ENCODE measurements around the gene GNAL. TPM values are rescaled to one million over a fixed set of nuclear protein-coding genes. Genes with fewer than 3 reads are reported as not detected.

GNAL gene
- total and polyA plus RNA-seq, 3 donors from 2014 or later = 11.6 to 12.8 (median 12.1) TPM

GRCh38 chr18:11842562-11842961 is 153.5 kb downstream of the GNAL start:
- intact Hi-C loops (cut with DNase I; ENCODE audit: low total_unique reads) = no loop called here
- H3K9me3 ChIP-seq = no peaks in the 10 kb centered on the region
- DNase-seq = no peak
- WGBS, 2 donors = 84 to 88% methylated on average over 5 of the region's 5 CpGs
- TF ChIP-seq CTCF (IDR thresholded peaks at IDR 0.05) = no peak
- no peak for TF ChIP-seq POLR2A (IDR thresholded peaks at IDR 0.05)
- no peak overlapping the region for H3K4me3 ChIP-seq
- H3K4me1 ChIP-seq = no peaks in the 10 kb centered on the region
- H3K27ac ChIP-seq = no peak overlapping the region
- H3K36me3 ChIP-seq (ENCODE audit: low read depth, missing control alignments) = no peaks in the 10 kb centered on the region
- no peaks in the 10 kb centered on the region for H3K27me3 ChIP-seq

- TF ChIP-seq CTCF (IDR thresholded peaks at IDR 0.05) (no peak), POLR2A (IDR thresholded peaks at IDR 0.05) (no peak)
- Histone ChIP-seq H3K4me3 (no peak overlapping the region), H3K27me3 (no peaks in the 10 kb centered on the region), H3K9me3 (no peaks in the 10 kb centered on the region), H3K36me3 (ENCODE audit: low read depth, missing control alignments) (no peaks in the 10 kb centered on the region), H3K4me1 (no peaks in the 10 kb centered on the region), H3K27ac (no peak overlapping the region)
- DNase-seq = no peak
- 92% methylated on average over 6 of the region's 6 CpGs for WGBS, 2 donors
- intact Hi-C loops (cut with DNase I; ENCODE audit: low total_unique reads) = no loop called here
Measured at GRCh38 chr18:11844436-11844835, 155.4 kb downstream of the GNAL start.

GRCh38 chr18:11845654-11846053 is 156.6 kb downstream of the GNAL start:
- intact Hi-C loops (cut with DNase I; ENCODE audit: low total_unique reads) = no loop called here
- peaks cover 8% of the 10 kb centered on the region for H3K4me1 ChIP-seq

GRCh38 chr18:11847811-11848210 is 158.7 kb downstream of the GNAL start:
- no peak for TF ChIP-seq POLR2A (IDR thresholded peaks at IDR 0.05)
- no peak for TF ChIP-seq CTCF (IDR thresholded peaks at IDR 0.05)
- no peak overlapping the region for H3K4me3 ChIP-seq
- H3K27ac ChIP-seq = no peak overlapping the region
- DNase-seq = no peak
- WGBS, 2 donors = 85 to 88% methylated on average over 4 of the region's 4 CpGs
- peaks cover 15% of the 10 kb centered on the region for H3K4me1 ChIP-seq
- intact Hi-C loops (cut with DNase I; ENCODE audit: low total_unique reads) = no loop called here
- no peaks in the 10 kb centered on the region for H3K27me3 ChIP-seq
- H3K36me3 ChIP-seq (ENCODE audit: low read depth, missing control alignments) = no peaks in the 10 kb centered on the region
- no peaks in the 10 kb centered on the region for H3K9me3 ChIP-seq

More at GRCh38 chr18:11845654-11846053, 156.6 kb downstream of the GNAL start:
- Histone ChIP-seq H3K27me3 (no peaks in the 10 kb centered on the region), H3K4me3 (no peak overlapping the region), H3K9me3 (no peaks in the 10 kb centered on the region), H3K36me3 (ENCODE audit: low read depth, missing control alignments) (no peaks in the 10 kb centered on the region), H3K27ac (no peak overlapping the region)
- WGBS, 2 donors = 89 to 91% methylated on average over 4 of the region's 4 CpGs
- DNase-seq = no peak
- no peak for TF ChIP-seq CTCF (IDR thresholded peaks at IDR 0.05)
- TF ChIP-seq POLR2A (IDR thresholded peaks at IDR 0.05) = no peak

GRCh38 chr18:11849279-11849678 is 160.2 kb downstream of the GNAL start:
- no peaks in the 10 kb centered on the region for H3K36me3 ChIP-seq (ENCODE audit: low read depth, missing control alignments)
- 73 to 89% methylated on average over 7 of the region's 7 CpGs for WGBS, 2 donors
- intact Hi-C loops (cut with DNase I; ENCODE audit: low total_unique reads) = no loop called here
- peak overlapping the region; percentile 75 to 89 for H3K27ac ChIP-seq
- DNase-seq = no peak
- H3K9me3 ChIP-seq = no peaks in the 10 kb centered on the region
- peaks cover 19% of the 10 kb centered on the region for H3K4me1 ChIP-seq
- no peaks in the 10 kb centered on the region for H3K27me3 ChIP-seq
- no peak overlapping the region for H3K4me3 ChIP-seq
- no peak for TF ChIP-seq CTCF (IDR thresholded peaks at IDR 0.05)
- TF ChIP-seq POLR2A (IDR thresholded peaks at IDR 0.05) = no peak

Measured in testis (tissue), 3 donors.